H1 (cell line): ENCODE results near the gene MRGPRX4.

Source experiments
- ATF2 ChIP-seq: IDR thresholded peaks from 2 replicates; pipeline ENCODE4 v1.6.1; 2012; ENCODE audit warnings: low read length, inconsistent platforms
- CBX5 ChIP-seq: fragments of 300-800, 300-1000 bp; sonication (generic); IDR thresholded peaks from 2 replicates; pipeline ENCODE4 v1.7.1; 2016; ENCODE audit warnings: antibody characterized with exemption, low read length, low read depth
- CTCF ChIP-seq, 3 experiments: IDR thresholded peaks; 1 replicate in 2 of 3; 2 replicates in 1 of 3; pipeline versions ENCODE4 v1.5.1 to v1.6.1; 2011; ENCODE audit warnings: low read length in 3 of 3, mild to moderate bottlenecking in 3 of 3, inconsistent platforms in 2 of 3, low read depth in 1 of 3, moderate library complexity in 1 of 3; ENCODE audit not compliant: insufficient read depth in 1 of 3; ENCODE audit errors: control extremely low read depth in 1 of 3
- EZH2 ChIP-seq: fragments of 200-600 bp; sonication (generic); IDR thresholded peaks from 2 replicates; pipeline ENCODE4 v1.7.1; 2012; ENCODE audit warnings: low read depth, mild to moderate bottlenecking, moderate library complexity, low read length, inconsistent platforms; ENCODE audit not compliant: severe bottlenecking
- HDAC2 ChIP-seq, 2 experiments: fragments of 300-600 bp in 1 of 2; sonication (generic) in 1 of 2; IDR thresholded peaks; 2 replicates each; pipeline ENCODE4 v1.6.1; 2011 to 2012; ENCODE audit warnings: low read depth in 2 of 2, low read length in 2 of 2, mild to moderate bottlenecking in 2 of 2, moderate library complexity in 2 of 2, borderline replicate concordance in 1 of 2, inconsistent platforms in 1 of 2
- HDAC6 ChIP-seq: IDR thresholded peaks from one replicate; pipeline ENCODE4 v1.7.1; 2012; ENCODE audit warnings: low read depth, mild to moderate bottlenecking, inconsistent platforms, low read length, moderate library complexity
- RAD21 ChIP-seq, 2 experiments: IDR thresholded peaks in 1 of 2; conservative IDR thresholded peaks in 1 of 2; 2 replicates each; pipeline ENCODE4 v1.6.1; 2011; ENCODE audit warnings: low read depth in 2 of 2, low read length in 2 of 2, improper control_type of control experiment in 1 of 2, inconsistent platforms in 1 of 2, mild to moderate bottlenecking in 1 of 2, moderate library complexity in 1 of 2
- SP4 ChIP-seq: IDR thresholded peaks from 2 replicates; pipeline ENCODE4 v1.6.1; 2012; ENCODE audit warnings: low read length, inconsistent platforms

GRCh38 chr11:18145025-18145424, 27.6 kb upstream of the MRGPRX4 start:
- TF ChIP-seq CTCF (IDR thresholded peaks at IDR 0.05; ENCODE audit: control extremely low read depth in 1 of 3, insufficient read depth in 1 of 3, low read depth in 1 of 3, low read length in 3 of 3), result peak in 2 of 3 experiments; percentile 25 to 40; a peak in 2 of 4 replicates
- no peak for TF ChIP-seq HDAC6
- no peak for TF ChIP-seq EZH2
- no peak for TF ChIP-seq SP4
- peak; percentile 31 to 33; a peak in 2 of 4 replicates for TF ChIP-seq RAD21 (IDR thresholded peaks at IDR 0.05 in 1 of 2, conservative IDR thresholded peaks at IDR 0.05 in 1 of 2; ENCODE audit: low read depth in 2 of 2, low read length in 2 of 2)
- TF ChIP-seq ATF2, result no peak
- no peak for TF ChIP-seq HDAC2 (IDR thresholded peaks at IDR 0.05; ENCODE audit: borderline replicate concordance in 1 of 2, low read depth in 2 of 2, low read length in 2 of 2)
- no peak for TF ChIP-seq CBX5
